A549 (cell line): ENCODE results near the gene LIMCH1.

Source experiments
- CBX8 ChIP-seq: fragments of 200-600 bp; sonication (generic); IDR thresholded peaks from 2 replicates; pipeline ENCODE4 v1.6.1; 2016
- CHD4 ChIP-seq: fragments of 200-600 bp; sonication (generic); IDR thresholded peaks from 2 replicates; pipeline ENCODE4 v1.6.1; 2016; ENCODE audit warnings: antibody characterized with exemption, mild to moderate bottlenecking, borderline replicate concordance
- CTCF ChIP-seq: fragments of >200 bp; sonication (Bioruptor Twin); formaldehyde crosslinking; IDR thresholded peaks from 3 replicates; pipeline ENCODE4 v1.5.1; 2016
- EP300 ChIP-seq, 2 experiments: fragments of >200 bp; sonication (Bioruptor Twin); formaldehyde crosslinking; IDR thresholded peaks; 2 replicates in 1 of 2; 3 replicates in 1 of 2; pipeline ENCODE4 v1.6.1; 2016 to 2017
- ESRRA ChIP-seq: fragments of 150-350 bp; IDR thresholded peaks from 2 replicates; pipeline ENCODE4 v1.6.1; 2014; ENCODE audit warnings: mild to moderate bottlenecking, low read length, borderline replicate concordance
- FOSB ChIP-seq: fragments of 250-450 bp; sonication (Bioruptor Pico); IDR thresholded peaks from 2 replicates; pipeline ENCODE4 v1.5.0; 2020; ENCODE audit warnings: mild to moderate bottlenecking, moderate library complexity
- KDM1A ChIP-seq: fragments of 200-600 bp; sonication (generic); IDR thresholded peaks from 2 replicates; pipeline ENCODE4 v1.6.1; 2016; ENCODE audit warnings: low read depth, mild to moderate bottlenecking
- NFE2L2 ChIP-seq: fragments of 150-350 bp; conservative IDR thresholded peaks from 2 replicates; pipeline ENCODE4 v1.6.1; 2014; ENCODE audit warnings: low read length
- POLR2A ChIP-seq: IDR thresholded peaks from 2 replicates; pipeline ENCODE4 v1.6.1; 2012; ENCODE audit warnings: mild to moderate bottlenecking, low read length
- REST ChIP-seq: fragments of 200-600 bp; sonication (generic); IDR thresholded peaks from 2 replicates; pipeline ENCODE4 v1.6.1; 2016; ENCODE audit warnings: antibody characterized with exemption, mild to moderate bottlenecking, moderate library complexity

DNA sequence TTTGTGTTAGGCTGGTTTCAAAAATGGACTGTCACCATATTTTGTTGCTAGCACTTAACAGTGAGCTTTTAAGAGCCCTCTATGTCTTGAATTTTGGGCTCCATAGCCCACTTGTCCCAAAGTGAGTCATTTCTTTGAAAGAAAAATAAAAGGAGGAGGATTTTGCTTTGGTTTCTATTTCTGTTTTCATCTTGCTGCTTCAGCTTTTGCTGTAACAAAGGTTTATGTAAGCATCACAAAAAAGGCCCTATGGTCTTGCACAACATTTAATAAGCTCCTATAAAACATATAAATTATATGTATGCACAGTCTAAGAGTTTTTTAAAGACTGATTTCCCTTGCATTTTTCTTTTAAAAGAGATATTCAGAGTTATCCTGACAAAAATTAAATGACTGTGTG is 105.4 kb downstream of the LIMCH1 start:
- TF ChIP-seq REST (no peak), CTCF (no peak), POLR2A (no peak), EP300 (IDR thresholded peaks at IDR 0.05) (no peak), CHD4 (no peak), ESRRA (no peak), CBX8 (no peak), NFE2L2 (no peak), FOSB (CRISPR knock-in tag) (no peak), KDM1A (no peak)
